Inflammatory macrophage (primary cell): ENCODE measurements around the gene FUT7.
A peak's percentile ranks its signal among the peaks of the same experiment; 100 is the strongest.

Experiments used
- DNase-seq, 2 donors: peaks; one replicate each; pipeline ENCODE4 v3.0.0-alpha.2; 2020 to 2022

The FUT7 gene

GRCh38 chr9:137032858-137033257 lies 970 bp upstream of the FUT7 start:
- peak; percentile 90 to 92 for DNase-seq

GRCh38 chr9:137030538-137031527 lies 1.1 kb downstream of the FUT7 start:
- peak; percentile 60 to 76 for DNase-seq

GRCh38 chr9:137030006-137030405 lies 1.9 kb downstream of the FUT7 start:
- peak in 1 of 2 donors; percentile 34 for DNase-seq

- DNase-seq = peak; percentile 77 to 80
Measured at GRCh38 chr9:137029058-137029936, 2.6 kb downstream of the FUT7 start.

- peak; percentile 41 to 78 for DNase-seq
Measured at GRCh38 chr9:137028263-137029057, 3.4 kb downstream of the FUT7 start.

GRCh38 chr9:137027369-137028262 lies 4.3 kb downstream of the FUT7 start, which contains the start of gene ABCA2:
Gene ABCA2, minus strand, starts transcription at chr9:137028237. Its CDS starts 97 bp downstream, at chr9:137028140.
- DNase-seq = peak in 1 of 2 donors; percentile 38

GRCh38 chr9:137026828-137027227 lies 5.1 kb downstream of the FUT7 start:
- no peak for DNase-seq

- no peak for DNase-seq
Measured at GRCh38 chr9:137026384-137026783, 5.5 kb downstream of the FUT7 start.

GRCh38 chr9:137025517-137025966 lies 6.3 kb downstream of the FUT7 start:
- no peak for DNase-seq

- no peak for DNase-seq
Measured at GRCh38 chr9:137023583-137023991, 8.3 kb downstream of the FUT7 start.

- DNase-seq = no peak
Measured at GRCh38 chr9:137023157-137023556, 8.7 kb downstream of the FUT7 start.

- no peak for DNase-seq
Measured at GRCh38 chr9:137022662-137023008, 9.3 kb downstream of the FUT7 start.

- peak; percentile 78 to 82 for DNase-seq
Measured at GRCh38 chr9:137021979-137022661, 9.8 kb downstream of the FUT7 start.

- DNase-seq = no peak
Measured at GRCh38 chr9:137021568-137021978, 10.3 kb downstream of the FUT7 start.

GRCh38 chr9:137020771-137021567 lies 10.9 kb downstream of the FUT7 start:
- no peak for DNase-seq

GRCh38 chr9:137019891-137020683 lies 11.8 kb downstream of the FUT7 start:
- DNase-seq = no peak

GRCh38 chr9:137018761-137019559 lies 12.9 kb downstream of the FUT7 start:
- DNase-seq = no peak
